OCI-LY3 (cell line): ENCODE measurements around the gene FASTKD1.

ENCODE experiments used
- CTCF ChIP-seq: fragments of 200-600, 300-600 bp; sonication (generic); IDR thresholded peaks from 2 replicates; pipeline ENCODE4 v1.5.1; 2014; ENCODE audit warnings: antibody characterized with exemption, low read length, low read depth
- EZH2phosphoT487 ChIP-seq: fragments of 200-600 bp; shearing (Covaris generic); IDR thresholded peaks from 2 replicates; pipeline ENCODE4 v1.6.1; 2018; ENCODE audit warnings: antibody characterized with exemption, mixed run types, low read depth

- TF ChIP-seq CTCF (peak; percentile 90), EZH2phosphoT487 (no peak)
These were observed 45.4 kb downstream of the FASTKD1 start for GRCh38 chr2:169528271-169528701.
